SK-N-SH treated with all-trans-retinoic acid at 6 μM for 48 hours (cell line): Measurements from ENCODE around the gene TMOD2.

ENCODE experiments used
- ATAC-seq: fragments of 200-7000 bp; cut with Tn5 transposase; 3 replicates; pipeline ENCODE4 v1.9.1; 2020; ENCODE audit warnings: mild to moderate bottlenecking, moderate library complexity
- BACH2 ChIP-seq: fragments of 250-450 bp; sonication (Bioruptor Pico); IDR thresholded peaks from 2 replicates; pipeline ENCODE4 v1.9.0; 2021; ENCODE audit warnings: mild to moderate bottlenecking, borderline replicate concordance
- CREB5 ChIP-seq: fragments of 250-450 bp; sonication (Bioruptor Pico); IDR thresholded peaks from 2 replicates; pipeline ENCODE4 v1.5.1; 2020; ENCODE audit warnings: low read depth, mild to moderate bottlenecking, moderate library complexity
- CSRNP3 ChIP-seq: fragments of 250-450 bp; sonication (Bioruptor Pico); IDR thresholded peaks from 2 replicates; pipeline ENCODE4 v1.5.1; 2021; ENCODE audit warnings: mild to moderate bottlenecking, moderate library complexity
- ESRRG ChIP-seq: fragments of 250-450 bp; sonication (Bioruptor Pico); IDR thresholded peaks from 2 replicates; pipeline ENCODE4 v1.6.1; 2021; ENCODE audit warnings: mild to moderate bottlenecking
- GLIS3 ChIP-seq: fragments of 250-450 bp; sonication (Bioruptor Pico); IDR thresholded peaks from 2 replicates; pipeline ENCODE4 v1.5.0; 2020; ENCODE audit warnings: mild to moderate bottlenecking, moderate library complexity
- ISL1 ChIP-seq: fragments of 250-450 bp; sonication (Bioruptor Pico); IDR thresholded peaks from 2 replicates; pipeline ENCODE4 v2.1.2; 2022; ENCODE audit warnings: mild to moderate bottlenecking, moderate library complexity
- OSR1 ChIP-seq: fragments of 250-450 bp; sonication (Bioruptor Pico); IDR thresholded peaks from 2 replicates; pipeline ENCODE4 v1.8.0; 2022; ENCODE audit warnings: moderate library complexity, mild to moderate bottlenecking, inconsistent platforms
- PATZ1 ChIP-seq: fragments of 250-450 bp; sonication (Bioruptor Pico); IDR thresholded peaks from 2 replicates; pipeline ENCODE4 v1.8.0; 2020; ENCODE audit warnings: mild to moderate bottlenecking, moderate library complexity, borderline replicate concordance
- POU6F1 ChIP-seq: fragments of 250-450 bp; sonication (Bioruptor Pico); IDR thresholded peaks from 2 replicates; pipeline ENCODE4 v1.8.0; 2021; ENCODE audit warnings: low read depth, mild to moderate bottlenecking, moderate library complexity, borderline replicate concordance
- PPARA ChIP-seq: fragments of 250-450 bp; sonication (Bioruptor Pico); IDR thresholded peaks from 2 replicates; pipeline ENCODE4 v1.5.0; 2020; ENCODE audit warnings: mild to moderate bottlenecking, borderline replicate concordance
- RARB ChIP-seq: fragments of 250-450 bp; sonication (Bioruptor Pico); IDR thresholded peaks from 2 replicates; pipeline ENCODE4 v1.8.0; 2021; ENCODE audit warnings: mild to moderate bottlenecking, moderate library complexity
- SNAI2 ChIP-seq: fragments of 250-450 bp; sonication (Bioruptor Pico); IDR thresholded peaks from 2 replicates; pipeline ENCODE4 v1.5.0; 2020; ENCODE audit warnings: mild to moderate bottlenecking, moderate library complexity
- TCF4 ChIP-seq: fragments of 250-450 bp; sonication (Bioruptor Pico); IDR thresholded peaks from 2 replicates; pipeline ENCODE4 v1.8.0; 2021; ENCODE audit warnings: mild to moderate bottlenecking, moderate library complexity, borderline replicate concordance
- TOX ChIP-seq: fragments of 250-450 bp; sonication (Bioruptor Pico); IDR thresholded peaks from 2 replicates; pipeline ENCODE4 v1.8.0; 2021; ENCODE audit warnings: mild to moderate bottlenecking, moderate library complexity, borderline replicate concordance
- TSHZ2 ChIP-seq: fragments of 250-450 bp; sonication (Bioruptor Pico); IDR thresholded peaks from 2 replicates; pipeline ENCODE4 v1.5.0; 2020; ENCODE audit warnings: mild to moderate bottlenecking, moderate library complexity
- ZC3H10 ChIP-seq: fragments of 250-450 bp; sonication (Bioruptor Pico); IDR thresholded peaks from 2 replicates; pipeline ENCODE4 v1.5.1; 2021; ENCODE audit warnings: mild to moderate bottlenecking, moderate library complexity
- ZFP3 ChIP-seq: fragments of 250-450 bp; sonication (Bioruptor Pico); IDR thresholded peaks from 2 replicates; pipeline ENCODE4 v1.5.0; 2020; ENCODE audit warnings: mild to moderate bottlenecking, moderate library complexity
- ZFP30 ChIP-seq: fragments of 450-650 bp; formaldehyde crosslinking; IDR thresholded peaks from 2 replicates; pipeline ENCODE4 v1.5.0; 2022; ENCODE audit warnings: mild to moderate bottlenecking, moderate library complexity
- ZNF565 ChIP-seq: fragments of 450-650 bp; formaldehyde crosslinking; conservative IDR thresholded peaks from 2 replicates; pipeline ENCODE4 v1.5.0; 2020; ENCODE audit warnings: low read depth, mild to moderate bottlenecking, moderate library complexity
- ZNF70 ChIP-seq: fragments of 450-650 bp; formaldehyde crosslinking; IDR thresholded peaks from 2 replicates; pipeline ENCODE4 v1.5.0; 2020; ENCODE audit warnings: mild to moderate bottlenecking, moderate library complexity
- ZNF8 ChIP-seq: fragments of 450-650 bp; formaldehyde crosslinking; IDR thresholded peaks from 2 replicates; pipeline ENCODE4 v1.5.0; 2020; ENCODE audit warnings: mild to moderate bottlenecking, moderate library complexity

Gene TMOD2

GRCh38 chr15:51828621-51829375, 77.4 kb downstream of the TMOD2 start:
- TF ChIP-seq PPARA = no peak
- no peak for TF ChIP-seq BACH2
- TF ChIP-seq PATZ1 = no peak
- no peak for TF ChIP-seq RARB (CRISPR knock-in tag)
- TF ChIP-seq OSR1 (CRISPR knock-in tag) = no peak
- TF ChIP-seq ZNF70 (CRISPR knock-in tag) = no peak
- TF ChIP-seq TOX (CRISPR knock-in tag) = no peak
- TF ChIP-seq POU6F1 (CRISPR knock-in tag) = no peak
- no peak for TF ChIP-seq CREB5 (CRISPR knock-in tag)
- TF ChIP-seq TSHZ2 (CRISPR knock-in tag) = no peak
- no peak for TF ChIP-seq GLIS3
- TF ChIP-seq CSRNP3 (CRISPR knock-in tag) = no peak
- TF ChIP-seq ZFP3 (CRISPR knock-in tag) = no peak
- TF ChIP-seq SNAI2 = no peak
- TF ChIP-seq ESRRG (CRISPR knock-in tag) = no peak
- TF ChIP-seq ZC3H10 (CRISPR knock-in tag) = no peak
- no peak for TF ChIP-seq ZFP30 (CRISPR knock-in tag)
- TF ChIP-seq ZNF8 (CRISPR knock-in tag) = no peak
- no peak for TF ChIP-seq ISL1 (CRISPR knock-in tag)
- no peak for ATAC-seq

GRCh38 chr15:51829376-51830275, 78.2 kb downstream of the TMOD2 start, which contains the start of gene TMOD3:
TSS of gene TMOD3 (plus strand) at chr15:51829653. CDS start at chr15:51862885, 33,232 bp downstream.
- peak; percentile 95 for ATAC-seq
- no peak for TF ChIP-seq CREB5 (CRISPR knock-in tag)
- TF ChIP-seq ZNF565 = no peak
- 0 out of 2 replicates have a peak, but pooled peaks have one; percentile 25 for TF ChIP-seq TSHZ2 (CRISPR knock-in tag)
- no peak for TF ChIP-seq RARB (CRISPR knock-in tag)
- no peak for TF ChIP-seq PATZ1
- no peak for TF ChIP-seq SNAI2
- peak; percentile 75 for TF ChIP-seq ZNF8 (CRISPR knock-in tag)
- no peak for TF ChIP-seq TOX (CRISPR knock-in tag)
- TF ChIP-seq TCF4 (CRISPR knock-in tag) = no peak
- TF ChIP-seq, all 23 proteins: peak for 2
